GM12801 (cell line): ENCODE results near the gene CPZ.

Experiments
- CTCF ChIP-seq: IDR thresholded peaks from one replicate; pipeline ENCODE4 v1.5.1; 2011; ENCODE audit warnings: control low read depth; ENCODE audit not compliant: insufficient read length; ENCODE audit errors: extremely low read depth

The CPZ gene

GRCh38 chr4:8644966-8645752 is 52.6 kb downstream of the CPZ start:
- no peak for TF ChIP-seq CTCF

- no peak for TF ChIP-seq CTCF
These were observed 53.2 kb downstream of the CPZ start for GRCh38 chr4:8645753-8646124.

GRCh38 chr4:8646296-8647093 is 53.9 kb downstream of the CPZ start:
- no peak for TF ChIP-seq CTCF

- TF ChIP-seq CTCF, result no peak
These were observed 54.6 kb downstream of the CPZ start for GRCh38 chr4:8647094-8647570.

GRCh38 chr4:8647626-8648025 is 55.1 kb downstream of the CPZ start:
- TF ChIP-seq CTCF, result no peak

GRCh38 chr4:8648296-8648695 is 55.7 kb downstream of the CPZ start:
- TF ChIP-seq CTCF, result no peak

- no peak for TF ChIP-seq CTCF
These were observed 56.5 kb downstream of the CPZ start for GRCh38 chr4:8648816-8649630.
